ENCODE data around the gene RAB20.

GRCh38 chr13:110523838-110524540, 37.5 kb downstream of the RAB20 start:
- TF ChIP-seq GATA2 (IDR thresholded peaks at IDR 0.05; ENCODE audit: low read depth, low read length), result no peak
- no peak for TF ChIP-seq GATA3 (IDR thresholded peaks at IDR 0.05; ENCODE audit: low read depth, low read length)

Measured in SH-SY5Y (cell line).